A673 (cell line): ENCODE measurements around the gene RPH3AL. TPM values are rescaled to one million over a fixed set of nuclear protein-coding genes. Genes with fewer than 3 reads are reported as not detected.

ENCODE experiments used
- BruUV-seq: library from RNA; stranded (reverse); fragments of 400-500 nt; replicated peaks from 2 replicates; lab custom pipeline; 2021; lab: Mats Ljungman, UMichigan
- CTCF ChIA-PET: fragments of 300-600 bp; sonication (Branson Sonifier 250); formaldehyde crosslinking; loops from one replicate; lab custom pipeline; 2022; ENCODE audit warnings: antibody characterized with exemption; lab: Charles Lee
- POLR2A ChIA-PET: fragments of 300-600 bp; sonication (Branson Sonifier 250); formaldehyde crosslinking; loops from one replicate; lab custom pipeline; 2022; ENCODE audit warnings: antibody characterized with exemption; ENCODE audit not compliant: low non-redundant PET; lab: Charles Lee
- DNase-seq: peaks from one replicate; pipeline ENCODE4 v3.0.0-alpha.2; 2015; ENCODE audit warnings: low spot score
- H3K27ac ChIP-seq: fragments of 200-600 bp; sonication (generic); 2 replicates; pipeline ENCODE4 v1.5.1; 2016; ENCODE audit warnings: mixed run types, low read depth, mild to moderate bottlenecking, mixed read lengths, antibody characterized with exemption, low read length; ENCODE audit not compliant: poor library complexity, severe bottlenecking
- H3K27me3 ChIP-seq: fragments of 200-600 bp; sonication (generic); replicated peaks from 2 replicates; pipeline ENCODE4 v1.6.1; 2017; ENCODE audit warnings: mixed run types, low read depth, mild to moderate bottlenecking, mixed read lengths, antibody characterized with exemption, low read length; ENCODE audit not compliant: insufficient read depth, poor library complexity
- H3K36me3 ChIP-seq: fragments of 200-600 bp; sonication (generic); 2 replicates; pipeline ENCODE4 v1.6.1; 2016; ENCODE audit warnings: mixed run types, mild to moderate bottlenecking, mixed read lengths, antibody characterized with exemption, low read length; ENCODE audit not compliant: insufficient read depth, poor library complexity, severe bottlenecking
- H3K4me1 ChIP-seq: fragments of 200-600 bp; sonication (generic); 2 replicates; pipeline ENCODE4 v1.6.1; 2017; ENCODE audit warnings: mixed run types, mild to moderate bottlenecking, mixed read lengths, antibody characterized with exemption, low read length; ENCODE audit not compliant: insufficient read depth, poor library complexity, severe bottlenecking
- H3K4me3 ChIP-seq: fragments of 200-600 bp; sonication (generic); 2 replicates; pipeline ENCODE4 v1.5.1; 2016; ENCODE audit warnings: low read depth, mixed run types, mild to moderate bottlenecking, mixed read lengths, low read length; ENCODE audit not compliant: poor library complexity, severe bottlenecking
- H3K9me3 ChIP-seq: fragments of 200-600 bp; sonication (generic); 2 replicates; pipeline ENCODE4 v1.6.1; 2016; ENCODE audit warnings: mixed run types, low read depth, mild to moderate bottlenecking, mixed read lengths, antibody characterized with exemption, low read length; ENCODE audit not compliant: poor library complexity, severe bottlenecking
- EZH2 ChIP-seq: fragments of 200-600 bp; sonication (generic); IDR thresholded peaks from 2 replicates; pipeline ENCODE4 v1.6.1; 2017; ENCODE audit warnings: borderline replicate concordance, low read depth, mild to moderate bottlenecking, mixed read lengths, antibody characterized with exemption, low read length; ENCODE audit not compliant: poor library complexity, severe bottlenecking
- intact Hi-C: fragments of 100-400 bp; cut with micrococcal nuclease; formaldehyde crosslinking; loops from one replicate; pipeline ENCODE4 v1.10.0; 2022; ENCODE audit not compliant: unreplicated experiment
- total RNA-seq: library from RNA; stranded (reverse); gene quantifications from 2 replicates; pipeline ENCODE4 v1.2.3, GENCODE V29; 2021
- TF ChIP-seq, protein P1 (sequence below): fragments of 300-800, 200-600 bp; sonication (generic); conservative IDR thresholded peaks from 2 replicates; pipeline ENCODE4 v1.5.1; 2017; ENCODE audit warnings: low read depth, mild to moderate bottlenecking, antibody characterized with exemption, low read length, moderate library complexity, mixed read lengths

RPH3AL gene
- total RNA-seq, 1 experiment from 2014 or later = 0.82 TPM

DNA sequence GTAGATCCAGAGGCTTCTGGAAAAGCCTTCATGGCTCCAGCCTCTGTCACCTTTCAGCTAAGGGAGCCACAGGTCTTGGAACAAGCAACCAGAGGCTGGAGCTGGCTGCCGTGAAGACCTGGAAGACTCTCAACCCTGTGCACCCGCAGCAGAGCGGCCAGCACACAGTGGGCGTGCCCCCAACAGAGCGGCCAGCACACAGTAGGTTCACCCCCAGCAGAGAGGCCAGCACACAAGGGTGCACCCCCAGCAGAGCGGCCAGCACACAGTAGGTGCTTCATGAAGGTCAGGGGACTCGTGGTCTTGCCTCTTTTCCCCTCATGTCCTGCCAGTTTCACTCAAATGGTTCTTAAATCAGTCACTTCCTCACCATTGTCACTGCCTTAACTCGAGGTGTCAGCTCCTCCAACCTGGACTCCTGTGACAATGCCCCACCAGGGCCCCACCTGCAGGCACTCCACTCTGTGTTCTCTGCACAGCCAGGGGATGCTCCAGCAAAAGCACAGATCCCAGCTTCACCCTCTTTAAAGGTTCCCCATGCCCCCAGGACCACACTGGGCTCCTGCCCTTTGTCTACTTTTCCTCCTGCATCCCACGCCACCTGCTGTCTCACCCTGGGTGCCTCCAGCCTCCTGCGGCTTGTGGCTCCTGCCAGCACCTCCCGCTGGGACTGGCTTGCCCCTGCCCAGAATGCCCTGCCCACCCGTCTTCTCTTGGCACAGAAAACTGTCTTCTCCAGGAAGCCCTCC lies 128.7 kb downstream of the RPH3AL start:
- ChIA-PET CTCF (interaction anchor here (0.6 kb wide), 1 partner anchor 475 kb away, joined by 4 read pairs; no protein-coding TSS in a partner anchor), POLR2A (no interaction called here)
- no peak overlapping the region for H3K4me3 ChIP-seq
- DNase-seq = no peak
- no peak for TF ChIP-seq EZH2
- TF ChIP-seq, protein P1, sequence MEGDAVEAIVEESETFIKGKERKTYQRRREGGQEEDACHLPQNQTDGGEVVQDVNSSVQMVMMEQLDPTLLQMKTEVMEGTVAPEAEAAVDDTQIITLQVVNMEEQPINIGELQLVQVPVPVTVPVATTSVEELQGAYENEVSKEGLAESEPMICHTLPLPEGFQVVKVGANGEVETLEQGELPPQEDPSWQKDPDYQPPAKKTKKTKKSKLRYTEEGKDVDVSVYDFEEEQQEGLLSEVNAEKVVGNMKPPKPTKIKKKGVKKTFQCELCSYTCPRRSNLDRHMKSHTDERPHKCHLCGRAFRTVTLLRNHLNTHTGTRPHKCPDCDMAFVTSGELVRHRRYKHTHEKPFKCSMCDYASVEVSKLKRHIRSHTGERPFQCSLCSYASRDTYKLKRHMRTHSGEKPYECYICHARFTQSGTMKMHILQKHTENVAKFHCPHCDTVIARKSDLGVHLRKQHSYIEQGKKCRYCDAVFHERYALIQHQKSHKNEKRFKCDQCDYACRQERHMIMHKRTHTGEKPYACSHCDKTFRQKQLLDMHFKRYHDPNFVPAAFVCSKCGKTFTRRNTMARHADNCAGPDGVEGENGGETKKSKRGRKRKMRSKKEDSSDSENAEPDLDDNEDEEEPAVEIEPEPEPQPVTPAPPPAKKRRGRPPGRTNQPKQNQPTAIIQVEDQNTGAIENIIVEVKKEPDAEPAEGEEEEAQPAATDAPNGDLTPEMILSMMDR = no peak
- H3K27me3 ChIP-seq = no peaks in the 10 kb centered on the region
- no peak overlapping the region for H3K27ac ChIP-seq
- no TSS peak for BruUV-seq
- no peaks in the 10 kb centered on the region for H3K4me1 ChIP-seq
- no peaks in the 10 kb centered on the region for H3K9me3 ChIP-seq
- intact Hi-C loops = no loop called here
- no peaks in the 10 kb centered on the region for H3K36me3 ChIP-seq

DNA sequence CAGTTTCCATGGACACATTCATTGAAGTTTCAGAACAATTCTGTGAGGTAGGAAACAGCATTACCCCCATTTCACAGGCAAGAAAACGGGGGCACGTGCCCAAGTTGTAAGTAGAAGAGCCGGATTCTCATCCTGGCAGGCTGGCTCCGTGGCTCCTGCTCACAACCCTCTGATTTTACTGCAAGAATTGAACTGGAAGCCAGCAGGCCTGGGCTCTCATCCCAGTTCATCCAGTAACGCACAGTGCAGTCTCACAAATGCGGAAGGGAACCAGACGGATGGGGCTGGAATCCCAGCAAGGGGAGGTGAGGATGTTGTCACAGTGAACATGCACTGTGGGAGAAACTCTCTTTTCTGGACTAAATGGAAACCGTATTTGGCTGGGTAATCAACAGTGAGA lies 130.4 kb downstream of the RPH3AL start:
- ChIA-PET CTCF (no interaction called here), POLR2A (no interaction called here)
- H3K4me3 ChIP-seq = no peak overlapping the region
- H3K27ac ChIP-seq = no peak overlapping the region
- DNase-seq = no peak
- no peaks in the 10 kb centered on the region for H3K27me3 ChIP-seq
- intact Hi-C loops = no loop called here
- H3K36me3 ChIP-seq = no peaks in the 10 kb centered on the region
- H3K9me3 ChIP-seq = no peaks in the 10 kb centered on the region
- no peak for TF ChIP-seq EZH2
- TF ChIP-seq, protein P1 = no peak
- no TSS peak for BruUV-seq
- H3K4me1 ChIP-seq = no peaks in the 10 kb centered on the region

DNA sequence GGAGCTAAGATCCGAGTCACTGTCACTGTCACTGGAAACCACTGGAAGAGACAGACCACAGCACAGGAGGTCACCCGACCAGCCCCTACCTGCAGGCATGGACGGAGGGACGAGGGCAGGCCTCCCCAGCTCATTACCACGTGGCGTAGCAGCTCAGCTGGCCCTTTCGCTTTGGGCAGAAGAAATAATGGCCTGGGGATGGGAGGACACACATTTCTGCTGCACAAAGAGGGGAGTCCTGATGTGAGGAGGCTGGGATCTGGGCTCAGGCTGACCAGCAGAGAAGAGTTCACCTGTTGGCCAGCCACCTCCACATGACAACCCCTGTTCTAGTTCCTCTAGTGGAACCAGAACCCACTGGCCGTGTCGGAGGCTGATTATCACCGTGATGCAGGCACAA lies 132.9 kb downstream of the RPH3AL start:
- no peaks in the 10 kb centered on the region for H3K27me3 ChIP-seq
- ChIA-PET POLR2A (no interaction called here), CTCF (no interaction called here)
- no peak overlapping the region for H3K4me3 ChIP-seq
- H3K36me3 ChIP-seq = no peaks in the 10 kb centered on the region
- BruUV-seq = no TSS peak
- TF ChIP-seq, protein P1 = no peak
- no peak for TF ChIP-seq EZH2
- H3K4me1 ChIP-seq = no peaks in the 10 kb centered on the region
- DNase-seq = no peak
- H3K9me3 ChIP-seq = no peaks in the 10 kb centered on the region
- intact Hi-C loops = no loop called here
- H3K27ac ChIP-seq = no peak overlapping the region
